Stomach (tissue), 9 donors: ENCODE data around the gene U2AF1L4. TPM values are rescaled to one million over a fixed set of nuclear protein-coding genes. Genes with fewer than 3 reads are reported as not detected.
"Not testable (repeated sequence)": the region's sequence is repeated elsewhere in the genome, so short reads cannot be mapped to it uniquely, and the experiment has no call there.

Experiments
- DNase-seq, 2 donors: peaks; one replicate each; pipeline versions ENCODE4 v3.0.0 to v3.0.0-alpha.2; 2013 to 2019
- H3K27ac ChIP-seq, 5 donors: fragments of 200-600 bp in 4 of 5; sonication (generic) in 4 of 5; one replicate each; pipeline ENCODE4 v1.5.1; 2013 to 2019; ENCODE audit warnings: mild to moderate bottlenecking in 1 of 5, moderate library complexity in 1 of 5
- H3K27me3 ChIP-seq, 3 donors: fragments of 200-600 bp; sonication (generic); one replicate each; pipeline ENCODE4 v1.5.1; 2017 to 2019; ENCODE audit warnings: mixed run types in 1 of 3
- H3K36me3 ChIP-seq, 4 donors: fragments of 200-600 bp; sonication (generic); 1 replicate in 3 of 4; 2 replicates in 1 of 4; pipeline ENCODE4 v1.5.1; 2016 to 2019
- H3K4me1 ChIP-seq, 4 donors: fragments of 200-600 bp; sonication (generic); one replicate each; pipeline ENCODE4 v1.5.1; 2016 to 2019
- H3K4me3 ChIP-seq, 4 donors: fragments of 200-600 bp; sonication (generic) in 3 of 4; one replicate each; pipeline ENCODE4 v1.5.1; 2016 to 2019; ENCODE audit warnings: mild to moderate bottlenecking in 1 of 4
- H3K9me3 ChIP-seq, 4 donors: fragments of 200-600 bp; sonication (generic); one replicate each; pipeline ENCODE4 v1.5.1; 2016 to 2019
- CTCF ChIP-seq, 7 experiments: fragments of 450-650 bp in 4 of 7; fragments of 200-600 bp in 3 of 7; sonication (generic) in 3 of 7; IDR thresholded peaks; one replicate each; pipeline ENCODE4 v1.5.1; 2016 to 2019; ENCODE audit warnings: antibody characterized with exemption in 7 of 7, control low read depth in 2 of 7, mild to moderate bottlenecking in 1 of 7
- EP300 ChIP-seq: sonication (generic); formaldehyde crosslinking; IDR thresholded peaks from one replicate; pipeline ENCODE4 v1.6.1; 2017; ENCODE audit warnings: antibody characterized with exemption
- POLR2A ChIP-seq, 4 donors: fragments of 450-650 bp; IDR thresholded peaks; one replicate each; pipeline ENCODE4 v1.6.1; 2016; ENCODE audit warnings: antibody characterized with exemption in 4 of 4, control low read depth in 2 of 4, mild to moderate bottlenecking in 1 of 4, moderate library complexity in 1 of 4
- POLR2AphosphoS5 ChIP-seq, 3 donors: sonication (generic); formaldehyde crosslinking; IDR thresholded peaks; one replicate each; pipeline ENCODE4 v1.6.1; 2016; ENCODE audit warnings: antibody characterized with exemption in 3 of 3
- WGBS, 5 donors: extraction: QIAGEN DNeasy Blood & Tissue Kit in 3 of 5; methylation state at CpG; one replicate each; pipeline versions ENCODE4 v1.1.5 to v1.1.7; 2013 to 2018; 5-methylcytosine and 5-hydroxymethylcytosine counted together
- intact Hi-C: fragments of 100-400 bp; cut with DNase I; formaldehyde crosslinking; loops from one replicate; pipeline ENCODE4 v1.15.1; 2023; ENCODE audit warnings: low total_unique reads
- polyA plus RNA-seq, 3 donors: library from polyadenylated mRNA; stranded (reverse); fragments of 200-250 nt; gene quantifications; one replicate each; pipeline ENCODE4 v1.2.3, GENCODE V29; 2013
- total RNA-seq, 5 donors: library from RNA; depleted of rRNA; stranded (reverse); fragments of >200 nt; gene quantifications; one replicate each; pipeline versions ENCODE4 v1.1.0 to v1.2.3, GENCODE V29; 2014 to 2016
- donor health status: healthy with polysubstance abuse.
- donor health status: Bipolar disorder and iron deficiency.
- donor health status: healthy.

U2AF1L4 gene
- total and polyA plus RNA-seq, 8 donors = 11.4 to 98.0 (median 48.9) TPM

- peak within 1 kb of the TSS; percentile 35 to 79 (median 66) for H3K27ac ChIP-seq
- DNase-seq = peak; percentile 99 to 100
Measured at GRCh38 chr19:35775298-35776101, 30.3 kb upstream of the U2AF1L4 start, which contains the start of gene ARHGAP33. ARHGAP33 (plus strand) TSS chr19:35775564; CDS start chr19:35775659, 95 bp downstream.

DNA sequence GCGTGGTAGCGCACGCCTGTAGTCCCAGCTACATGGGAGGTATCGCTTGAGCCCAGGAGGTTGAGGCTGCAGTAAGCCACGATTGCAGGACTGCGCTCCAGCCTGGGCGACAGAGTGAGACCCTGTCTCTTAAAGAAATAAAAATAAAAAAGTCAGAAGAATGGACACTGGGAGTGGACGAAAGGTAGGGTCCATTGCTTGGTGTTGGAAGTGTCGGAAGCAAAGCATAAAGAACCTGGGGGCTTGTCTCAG, 29.8 kb upstream of the U2AF1L4 start:
- H3K27ac ChIP-seq = no peak overlapping the region

More at GRCh38 chr19:35775298-35776101, 30.3 kb upstream of the U2AF1L4 start, which contains the start of gene ARHGAP33:
- H3K27me3 ChIP-seq = no peaks in the 10 kb centered on the region
- H3K4me3 ChIP-seq = peak within 1 kb of the TSS; percentile 83 to 99 (median 94)
- no peaks in the 10 kb centered on the region for H3K9me3 ChIP-seq
- intact Hi-C loops = no loop called here
- WGBS, 5 donors = 0 to 2% (median 1%) methylated on average over 25 to 82 of the region's 82 CpGs
- peaks cover 7 to 25% (median 21%) of the 10 kb centered on the region in 4 donors for H3K4me1 ChIP-seq
- TF ChIP-seq POLR2AphosphoS5 (IDR thresholded peaks at IDR 0.05) (peak in 1 of 3 donors; percentile 58), POLR2A (IDR thresholded peaks at IDR 0.05) (no peak), EP300 (no peak)
- H3K36me3 ChIP-seq = peaks cover 0 to 24% (median 22%) of the 10 kb centered on the region in 4 donors

DNA sequence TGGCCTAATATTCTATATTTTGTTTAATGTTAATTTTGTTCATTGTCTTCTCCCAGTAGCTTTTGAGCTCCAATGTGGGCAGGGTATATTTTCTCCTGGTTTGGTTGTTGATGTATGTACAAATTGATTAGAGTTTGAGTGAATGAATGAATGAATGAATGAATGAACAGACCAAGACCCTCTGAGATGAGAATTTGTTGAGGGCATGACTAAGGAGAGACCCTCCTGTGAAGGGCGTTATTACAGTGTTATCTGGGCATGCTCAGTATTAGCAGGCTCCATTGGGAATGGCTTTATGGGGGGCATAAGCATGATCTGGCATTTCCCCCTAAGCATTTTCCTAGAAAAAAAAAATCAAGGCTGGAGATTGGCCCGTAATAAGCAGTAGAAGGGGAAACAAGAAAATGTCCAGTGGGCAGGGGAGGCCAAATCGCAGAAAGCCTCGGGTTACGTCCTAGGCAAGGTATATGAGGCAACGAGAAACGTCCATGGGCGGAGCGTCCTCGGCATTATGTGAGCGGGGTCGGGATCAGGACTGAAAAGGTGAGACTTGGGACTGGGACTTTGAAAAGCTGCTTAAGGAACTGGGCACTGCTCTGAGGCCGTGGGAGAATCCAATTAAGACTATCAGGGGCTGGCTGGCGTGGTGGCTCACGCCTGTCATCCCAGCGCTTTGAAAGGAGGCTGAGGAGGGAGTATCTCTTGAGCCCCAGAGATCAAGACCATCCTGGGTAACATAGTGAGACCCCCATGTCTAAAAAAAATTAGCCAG, 29.2 kb upstream of the U2AF1L4 start:
- DNase-seq = no peak
- Histone ChIP-seq H3K36me3 (peaks cover 0 to 14% (median 12%) of the 10 kb centered on the region in 4 donors), H3K4me3 (peak overlapping the region; percentile 83 to 99 (median 94)), H3K4me1 (peaks cover 7 to 25% (median 21%) of the 10 kb centered on the region in 4 donors), H3K27ac (no peak overlapping the region), H3K27me3 (no peaks in the 10 kb centered on the region), H3K9me3 (no peaks in the 10 kb centered on the region)
- 25 to 55% (median 41%) methylated on average over 16 of the region's 16 CpGs for WGBS, 5 donors
- intact Hi-C loops = no loop called here
- no peak for TF ChIP-seq POLR2AphosphoS5 (IDR thresholded peaks at IDR 0.05)
- no peak for TF ChIP-seq EP300
- TF ChIP-seq CTCF (IDR thresholded peaks at IDR 0.05) = no peak
- no peak for TF ChIP-seq POLR2A (IDR thresholded peaks at IDR 0.05)

More for the DNA sequence above, 29.8 kb upstream of the U2AF1L4 start:
- H3K36me3 ChIP-seq = peaks cover 0 to 19% (median 17%) of the 10 kb centered on the region in 4 donors
- H3K4me1 ChIP-seq = peaks cover 7 to 25% (median 21%) of the 10 kb centered on the region in 4 donors
- peak overlapping the region; percentile 83 to 99 (median 94) for H3K4me3 ChIP-seq
- TF ChIP-seq POLR2A (IDR thresholded peaks at IDR 0.05) (no peak), POLR2AphosphoS5 (IDR thresholded peaks at IDR 0.05) (no peak), EP300 (no peak), CTCF (IDR thresholded peaks at IDR 0.05) (no peak)
- no peaks in the 10 kb centered on the region for H3K27me3 ChIP-seq
- intact Hi-C loops = no loop called here
- no peaks in the 10 kb centered on the region for H3K9me3 ChIP-seq
- DNase-seq = no peak
- WGBS, 5 donors = 9 to 40% (median 26%) methylated on average over 9 of the region's 9 CpGs

- no peak for TF ChIP-seq POLR2A (IDR thresholded peaks at IDR 0.05)
- no peak for TF ChIP-seq CTCF (IDR thresholded peaks at IDR 0.05)
- TF ChIP-seq POLR2AphosphoS5 (IDR thresholded peaks at IDR 0.05) = no peak
- TF ChIP-seq EP300 = no peak
- no peak overlapping the region for H3K4me3 ChIP-seq
- WGBS, 5 donors = 47 to 56% (median 48%) methylated on average over 9 of the region's 9 CpGs
Measured at GRCh38 chr19:35773020-35773806, 28.0 kb upstream of the U2AF1L4 start.

DNA sequence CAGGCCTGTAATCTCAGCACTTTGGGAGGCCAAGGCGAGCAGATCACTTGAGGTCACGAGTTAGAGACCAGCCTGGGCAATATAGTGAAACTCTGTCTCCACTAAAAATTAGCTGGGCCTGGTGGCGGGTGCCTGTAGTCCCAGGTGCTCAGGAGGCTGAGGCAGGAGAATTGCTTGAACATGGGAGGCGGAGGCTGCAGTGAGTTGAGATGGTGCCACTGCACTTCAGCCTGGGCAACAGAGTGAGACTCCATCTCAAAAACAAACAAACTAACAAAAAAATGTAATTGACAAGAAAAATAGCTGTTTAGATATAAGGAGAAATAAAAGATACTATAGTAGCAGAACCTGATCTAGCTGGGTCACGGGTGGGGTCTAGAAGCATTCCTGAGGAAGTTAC, 27.1 kb upstream of the U2AF1L4 start:
- intact Hi-C loops, H3K9me3 ChIP-seq: not testable (repeated sequence)
- WGBS, 5 donors = 86 to 94% (median 89%) methylated on average over 5 of the region's 5 CpGs

More at GRCh38 chr19:35773020-35773806, 28.0 kb upstream of the U2AF1L4 start:
- Histone ChIP-seq H3K4me1 (peaks cover 7 to 25% (median 21%) of the 10 kb centered on the region in 4 donors), H3K27me3 (no peaks in the 10 kb centered on the region), H3K27ac (no peak overlapping the region), H3K9me3 (no peaks in the 10 kb centered on the region), H3K36me3 (peaks cover 0 to 11% (median 5%) of the 10 kb centered on the region in 4 donors)
- intact Hi-C loops = no loop called here
- no peak for DNase-seq

More for the DNA sequence above, 27.1 kb upstream of the U2AF1L4 start:
- H3K27ac ChIP-seq, H3K4me3 ChIP-seq, H3K27me3 ChIP-seq, DNase-seq: not testable (repeated sequence)
- peaks cover 7 to 29% (median 24%) of the 10 kb centered on the region in 4 donors for H3K4me1 ChIP-seq
- peaks cover 0 to 18% (median 9%) of the 10 kb centered on the region in 4 donors for H3K36me3 ChIP-seq
